Activated naive CD4-positive, alpha-beta T cell treated with anti-CD3 and anti-CD28 coated beads for 36 hours (primary cell): ENCODE data around the gene ID2. TPM values are rescaled to one million over a fixed set of nuclear protein-coding genes. Genes with fewer than 3 reads are reported as not detected.

ENCODE experiments used
- total RNA-seq, 2 experiments: library from RNA; stranded (reverse); gene quantifications; one replicate each; pipeline ENCODE4 v1.2.3, GENCODE V29; 2021

ID2 gene
- total RNA-seq, 2 experiments from 2014 or later: 73.9 to 81.9 TPM

Other genes with a start within 250 kb of the ID2 start
- 10 to 100 TPM; 19.3 to 20.5 TPM for gene KIDINS220, start 155.6 kb downstream of the ID2 start, total RNA-seq